ENCODE results near the gene OCEL1.

Gene OCEL1

DNA sequence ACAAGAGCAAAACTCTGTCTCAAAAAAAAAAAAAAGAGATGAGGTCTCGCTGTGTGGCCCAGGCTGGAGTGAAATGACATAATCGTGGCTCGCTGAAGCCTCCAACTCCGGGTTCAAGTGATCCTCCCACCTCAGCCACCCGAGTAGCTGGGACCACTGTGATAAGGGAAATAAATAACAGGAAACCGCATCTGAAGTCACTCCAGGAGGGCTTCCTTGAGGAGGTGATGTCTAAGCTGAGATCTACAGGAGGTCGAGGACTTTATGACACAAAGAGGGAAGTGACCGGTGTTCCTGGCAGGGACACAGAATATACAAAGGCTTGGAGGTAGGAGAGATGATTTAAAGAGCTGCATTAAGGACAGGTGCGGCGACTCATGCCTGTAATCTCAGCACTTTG is 28.6 kb downstream of the OCEL1 start:
- H3K27ac ChIP-seq (ENCODE audit: low read length) = no peak overlapping the region
- H2AFZ ChIP-seq (ENCODE audit: low read length) = no peak overlapping the region
- TF ChIP-seq, protein P1, sequence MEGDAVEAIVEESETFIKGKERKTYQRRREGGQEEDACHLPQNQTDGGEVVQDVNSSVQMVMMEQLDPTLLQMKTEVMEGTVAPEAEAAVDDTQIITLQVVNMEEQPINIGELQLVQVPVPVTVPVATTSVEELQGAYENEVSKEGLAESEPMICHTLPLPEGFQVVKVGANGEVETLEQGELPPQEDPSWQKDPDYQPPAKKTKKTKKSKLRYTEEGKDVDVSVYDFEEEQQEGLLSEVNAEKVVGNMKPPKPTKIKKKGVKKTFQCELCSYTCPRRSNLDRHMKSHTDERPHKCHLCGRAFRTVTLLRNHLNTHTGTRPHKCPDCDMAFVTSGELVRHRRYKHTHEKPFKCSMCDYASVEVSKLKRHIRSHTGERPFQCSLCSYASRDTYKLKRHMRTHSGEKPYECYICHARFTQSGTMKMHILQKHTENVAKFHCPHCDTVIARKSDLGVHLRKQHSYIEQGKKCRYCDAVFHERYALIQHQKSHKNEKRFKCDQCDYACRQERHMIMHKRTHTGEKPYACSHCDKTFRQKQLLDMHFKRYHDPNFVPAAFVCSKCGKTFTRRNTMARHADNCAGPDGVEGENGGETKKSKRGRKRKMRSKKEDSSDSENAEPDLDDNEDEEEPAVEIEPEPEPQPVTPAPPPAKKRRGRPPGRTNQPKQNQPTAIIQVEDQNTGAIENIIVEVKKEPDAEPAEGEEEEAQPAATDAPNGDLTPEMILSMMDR (IDR thresholded peaks at IDR 0.05; ENCODE audit: low read length) = no peak
- TF ChIP-seq EZH2 (optimal IDR thresholded peaks at IDR 0.05; ENCODE audit: low read depth, low read length) (no peak), EZH2phosphoT487 (IDR thresholded peaks at IDR 0.05; ENCODE audit: low read length) (no peak)
- H3K4me2 ChIP-seq (ENCODE audit: low read depth, low read length) = no peak overlapping the region
- H3F3A ChIP-seq (ENCODE audit: insufficient read depth, low read length) = no peaks in the 10 kb centered on the region
- no peaks in the 10 kb centered on the region for H3K36me3 ChIP-seq (replicated peaks; ENCODE audit: insufficient read depth, low read length)
- no peak overlapping the region for H3K9ac ChIP-seq (ENCODE audit: low read length)
- no peaks in the 10 kb centered on the region for H3K9me3 ChIP-seq (replicated peaks; ENCODE audit: insufficient read depth, low read length)
- no peaks in the 10 kb centered on the region for H3K79me2 ChIP-seq (ENCODE audit: low read length)
- H4K20me1 ChIP-seq (ENCODE audit: insufficient read depth, low read length) = no peaks in the 10 kb centered on the region
- no peak overlapping the region for H3K4me3 ChIP-seq (ENCODE audit: low read length)
- no peaks in the 10 kb centered on the region for H3K4me1 ChIP-seq (ENCODE audit: low read length)
- DNase-seq = no peak
- H3K9me2 ChIP-seq (replicated peaks; ENCODE audit: insufficient read depth, low read length) = no peaks in the 10 kb centered on the region
- H3K27me3 ChIP-seq (replicated peaks; ENCODE audit: insufficient read depth, low read length) = peaks cover 28% of the 10 kb centered on the region

DNA sequence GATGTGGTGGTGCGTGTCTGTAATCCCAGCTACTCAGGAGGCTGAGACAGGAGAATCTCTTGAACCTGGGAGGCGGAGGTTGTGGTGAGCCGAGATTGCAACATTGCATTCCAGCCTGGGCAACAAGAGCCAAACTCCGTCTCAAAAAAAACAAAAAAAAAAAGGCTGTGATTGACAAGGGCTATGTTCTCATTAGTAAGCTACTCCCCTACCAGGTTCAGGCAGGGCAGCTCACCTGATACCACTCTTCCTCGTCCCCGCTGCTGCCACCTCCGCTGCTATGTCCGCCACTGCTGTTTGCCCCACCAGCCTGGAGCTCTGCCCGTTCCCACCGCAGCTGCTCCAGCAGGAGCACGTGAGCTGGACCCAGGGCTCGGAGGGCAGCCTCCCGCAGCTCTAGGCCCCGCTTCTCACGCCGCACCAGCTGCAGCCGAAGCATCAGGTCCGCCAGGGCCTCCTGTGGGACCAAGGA is 29.2 kb downstream of the OCEL1 start:
- H3K9me3 ChIP-seq (replicated peaks; ENCODE audit: insufficient read depth, low read length) = no peaks in the 10 kb centered on the region
- no peak for DNase-seq
- no peaks in the 10 kb centered on the region for H3K79me2 ChIP-seq (ENCODE audit: low read length)
- no peaks in the 10 kb centered on the region for H3K36me3 ChIP-seq (replicated peaks; ENCODE audit: insufficient read depth, low read length)
- no peak overlapping the region for H3K4me2 ChIP-seq (ENCODE audit: low read depth, low read length)
- H3K9ac ChIP-seq (ENCODE audit: low read length) = no peak overlapping the region
- no peaks in the 10 kb centered on the region for H3K4me1 ChIP-seq (ENCODE audit: low read length)
- no peak overlapping the region for H3K27ac ChIP-seq (ENCODE audit: low read length)
- no peak overlapping the region for H3K4me3 ChIP-seq (ENCODE audit: low read length)
- no peak overlapping the region for H2AFZ ChIP-seq (ENCODE audit: low read length)
- H3K9me2 ChIP-seq (replicated peaks; ENCODE audit: insufficient read depth, low read length) = no peaks in the 10 kb centered on the region
- peaks cover 28% of the 10 kb centered on the region for H3K27me3 ChIP-seq (replicated peaks; ENCODE audit: insufficient read depth, low read length)
- H3F3A ChIP-seq (ENCODE audit: insufficient read depth, low read length) = no peaks in the 10 kb centered on the region
- H4K20me1 ChIP-seq (ENCODE audit: insufficient read depth, low read length) = no peaks in the 10 kb centered on the region
- TF ChIP-seq EZH2 (optimal IDR thresholded peaks at IDR 0.05; ENCODE audit: low read depth, low read length) = no peak
- TF ChIP-seq EZH2phosphoT487 (IDR thresholded peaks at IDR 0.05; ENCODE audit: low read length) = no peak
- TF ChIP-seq, protein P1 (IDR thresholded peaks at IDR 0.05; ENCODE audit: low read length) = no peak

- H2AFZ ChIP-seq (ENCODE audit: low read length) = no peak overlapping the region
- H3F3A ChIP-seq (ENCODE audit: insufficient read depth, low read length) = no peaks in the 10 kb centered on the region
- no peaks in the 10 kb centered on the region for H3K36me3 ChIP-seq (replicated peaks; ENCODE audit: insufficient read depth, low read length)
- H4K20me1 ChIP-seq (ENCODE audit: insufficient read depth, low read length) = no peaks in the 10 kb centered on the region
- no peak overlapping the region for H3K4me3 ChIP-seq (ENCODE audit: low read length)
- no peaks in the 10 kb centered on the region for H3K9me2 ChIP-seq (replicated peaks; ENCODE audit: insufficient read depth, low read length)
- no peaks in the 10 kb centered on the region for H3K4me1 ChIP-seq (ENCODE audit: low read length)
- DNase-seq = no peak
- peaks cover 28% of the 10 kb centered on the region for H3K27me3 ChIP-seq (replicated peaks; ENCODE audit: insufficient read depth, low read length)
- TF ChIP-seq, protein P1 (IDR thresholded peaks at IDR 0.05; ENCODE audit: low read length) = no peak
- no peak for TF ChIP-seq EZH2 (optimal IDR thresholded peaks at IDR 0.05; ENCODE audit: low read depth, low read length)
- no peak overlapping the region for H3K27ac ChIP-seq (ENCODE audit: low read length)
- no peak overlapping the region for H3K9ac ChIP-seq (ENCODE audit: low read length)
- no peaks in the 10 kb centered on the region for H3K9me3 ChIP-seq (replicated peaks; ENCODE audit: insufficient read depth, low read length)
- H3K4me2 ChIP-seq (ENCODE audit: low read depth, low read length) = no peak overlapping the region
- H3K79me2 ChIP-seq (ENCODE audit: low read length) = no peaks in the 10 kb centered on the region
Observed at GRCh38 chr19:17256130-17256529, 30.1 kb downstream of the OCEL1 start.

All from MM.1S (cell line).